OCI-LY7 (cell line): Measurements from ENCODE around the gene STOX2. TPM values are rescaled to one million over a fixed set of nuclear protein-coding genes. Genes with fewer than 3 reads are reported as not detected.

Experiments used
- BruUV-seq: library from RNA; stranded (reverse); fragments of 400-500 nt; replicated peaks from 2 replicates; lab custom pipeline; 2021; lab: Mats Ljungman, UMichigan
- CTCF ChIA-PET: fragments of 300-600 bp; sonication (Branson Sonifier 250); formaldehyde crosslinking; loops from one replicate; lab custom pipeline; 2022; ENCODE audit warnings: antibody characterized with exemption; ENCODE audit not compliant: unreplicated experiment; lab: Charles Lee
- POLR2A ChIA-PET: fragments of 300-600 bp; sonication (Branson Sonifier 250); formaldehyde crosslinking; loops from one replicate; lab custom pipeline; 2022; ENCODE audit warnings: antibody characterized with exemption; lab: Charles Lee
- DNase-seq: peaks from one replicate; pipeline ENCODE4 v3.0.0-alpha.2; 2015; ENCODE audit warnings: low spot score
- H2AFZ ChIP-seq: fragments of 200-600 bp; sonication (generic), shearing (Covaris generic); 2 replicates; pipeline ENCODE4 v1.6.1; 2014; ENCODE audit warnings: mild to moderate bottlenecking, antibody characterized with exemption, low read length, moderate library complexity
- H3K27ac ChIP-seq: fragments of 200-600 bp; sonication (generic); 2 replicates; pipeline ENCODE4 v1.5.1; 2014; ENCODE audit warnings: mixed run types, low read depth, mild to moderate bottlenecking, moderate library complexity, low read length, inconsistent platforms; ENCODE audit not compliant: poor library complexity, severe bottlenecking
- H3K36me3 ChIP-seq: fragments of 200-600 bp; sonication (generic); 2 replicates; pipeline ENCODE4 v1.6.1; 2014; ENCODE audit warnings: mild to moderate bottlenecking, antibody characterized with exemption, low read length, moderate library complexity, mixed read lengths; ENCODE audit not compliant: insufficient read depth
- H3K4me1 ChIP-seq: fragments of 200-600 bp; sonication (generic); 2 replicates; pipeline ENCODE4 v1.5.1; 2014; ENCODE audit warnings: mild to moderate bottlenecking, low read length; ENCODE audit not compliant: insufficient read depth, poor library complexity, severe bottlenecking
- H3K4me2 ChIP-seq: fragments of 200-600 bp; sonication (generic); 2 replicates; pipeline ENCODE4 v1.6.1; 2014; ENCODE audit warnings: mild to moderate bottlenecking, low read length
- H3K4me3 ChIP-seq: fragments of 200-600 bp; sonication (generic); 2 replicates; pipeline ENCODE4 v1.5.1; 2014; ENCODE audit warnings: mild to moderate bottlenecking, low read depth, low read length; ENCODE audit not compliant: poor library complexity, severe bottlenecking
- H3K79me2 ChIP-seq: fragments of 200-600 bp; sonication (generic); 2 replicates; pipeline ENCODE4 v1.6.1; 2016; ENCODE audit warnings: low read depth, mild to moderate bottlenecking, low read length, moderate library complexity, mixed read lengths; ENCODE audit not compliant: insufficient read depth
- H3K9me2 ChIP-seq: fragments of 200-600 bp; sonication (generic); 2 replicates; pipeline ENCODE4 v1.6.1; 2016; ENCODE audit warnings: mild to moderate bottlenecking, low read length, mixed read lengths; ENCODE audit not compliant: insufficient read depth
- H3K9me3 ChIP-seq: fragments of 200-600 bp; sonication (generic); 2 replicates; pipeline ENCODE4 v1.6.1; 2014; ENCODE audit warnings: mild to moderate bottlenecking, mixed run types, low read length, mixed read lengths
- H4K20me1 ChIP-seq: fragments of 200-600 bp; sonication (generic); 2 replicates; pipeline ENCODE4 v1.6.1; 2014; ENCODE audit warnings: mild to moderate bottlenecking, antibody characterized with exemption, low read length, moderate library complexity, mixed read lengths; ENCODE audit not compliant: insufficient read depth
- CTCF ChIP-seq: fragments of 200-600 bp; sonication (generic); conservative IDR thresholded peaks from 2 replicates; pipeline ENCODE4 v1.5.1; 2014; ENCODE audit warnings: mild to moderate bottlenecking, antibody characterized with exemption, low read length, moderate library complexity, mixed read lengths
- EZH2phosphoT487 ChIP-seq: fragments of 200-600 bp; sonication (generic); IDR thresholded peaks from 2 replicates; pipeline ENCODE4 v1.6.1; 2018; ENCODE audit warnings: low read depth, borderline replicate concordance, mild to moderate bottlenecking, mixed run types, antibody characterized with exemption, low read length, moderate library complexity, mixed read lengths
- intact Hi-C: fragments of 100-400 bp; cut with micrococcal nuclease; formaldehyde crosslinking; loops from one replicate; pipeline ENCODE4 v1.10.0; 2022; ENCODE audit not compliant: unreplicated experiment
- total RNA-seq, 2 experiments: library from RNA; depleted of rRNA in 1 of 2; stranded (reverse); fragments of >200 nt in 1 of 2; shearing (Covaris generic) in 1 of 2; gene quantifications; 2 replicates each; pipeline ENCODE4 v1.2.3, GENCODE V29; 2014 to 2022

STOX2 gene
- total RNA-seq, 2 experiments from 2014 or later: 0.38 TPM; not detected in 1

- no peak overlapping the region for H2AFZ ChIP-seq
- H3K4me2 ChIP-seq: no peak overlapping the region
- ChIA-PET POLR2A (no interaction called here), CTCF (no interaction called here)
- H3K4me3 ChIP-seq: no peak overlapping the region
- no peak overlapping the region for H3K27ac ChIP-seq
- TF ChIP-seq EZH2phosphoT487 (no peak), CTCF (no peak)
- no peak for DNase-seq
- H3K9me2 ChIP-seq: no peaks in the 10 kb centered on the region
- no TSS peak for BruUV-seq
- H4K20me1 ChIP-seq: no peaks in the 10 kb centered on the region
- H3K9me3 ChIP-seq: no peaks in the 10 kb centered on the region
- intact Hi-C loops: no loop called here
- no peaks in the 10 kb centered on the region for H3K79me2 ChIP-seq
- no peaks in the 10 kb centered on the region for H3K36me3 ChIP-seq
- H3K4me1 ChIP-seq: no peaks in the 10 kb centered on the region
Measured at GRCh38 chr4:184032091-184032490, 127.0 kb downstream of the STOX2 start.

DNA sequence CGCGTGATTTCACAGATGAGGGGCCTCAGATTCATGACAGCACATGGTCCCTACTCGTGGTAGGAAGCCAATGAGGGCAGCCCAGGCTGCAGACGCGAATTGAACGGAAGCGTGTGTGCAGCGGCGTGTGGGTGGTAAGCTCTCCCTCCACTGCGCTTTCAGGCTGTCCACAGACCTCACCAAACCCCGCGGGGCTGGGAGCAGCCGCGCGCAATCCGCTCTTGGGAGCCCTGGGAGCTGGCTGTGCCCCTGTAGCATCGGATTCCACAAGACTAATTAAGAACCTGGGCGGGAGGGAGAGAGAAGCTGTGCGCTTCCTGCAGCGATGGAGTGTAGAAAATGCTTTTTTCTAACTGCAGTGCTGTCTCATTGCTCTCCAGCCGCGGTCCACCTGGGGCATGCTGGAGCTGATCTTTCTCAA, 134.9 kb downstream of the STOX2 start:
- no peak overlapping the region for H3K4me3 ChIP-seq
- TF ChIP-seq EZH2phosphoT487 (no peak), CTCF (no peak)
- intact Hi-C loops: no loop called here
- no TSS peak for BruUV-seq
- no peaks in the 10 kb centered on the region for H3K9me3 ChIP-seq
- ChIA-PET CTCF (no interaction called here), POLR2A (no interaction called here)
- H3K79me2 ChIP-seq: no peaks in the 10 kb centered on the region
- H3K9me2 ChIP-seq: no peaks in the 10 kb centered on the region
- no peak overlapping the region for H3K27ac ChIP-seq
- no peak overlapping the region for H3K4me2 ChIP-seq
- H2AFZ ChIP-seq: no peak overlapping the region
- no peak for DNase-seq
- H3K4me1 ChIP-seq: no peaks in the 10 kb centered on the region
- H3K36me3 ChIP-seq: no peaks in the 10 kb centered on the region
- no peaks in the 10 kb centered on the region for H4K20me1 ChIP-seq

- no peaks in the 10 kb centered on the region for H3K9me2 ChIP-seq
- H3K9me3 ChIP-seq: no peaks in the 10 kb centered on the region
- no peaks in the 10 kb centered on the region for H3K4me1 ChIP-seq
- H3K4me2 ChIP-seq: no peak overlapping the region
- CTCF ChIA-PET: no interaction called here
- no peak overlapping the region for H3K4me3 ChIP-seq
- no peaks in the 10 kb centered on the region for H3K79me2 ChIP-seq
- H3K27ac ChIP-seq: no peak overlapping the region
- no peak overlapping the region for H2AFZ ChIP-seq
- H3K36me3 ChIP-seq: no peaks in the 10 kb centered on the region
- DNase-seq: no peak
- TF ChIP-seq EZH2phosphoT487 (no peak), CTCF (no peak)
- no peaks in the 10 kb centered on the region for H4K20me1 ChIP-seq
- POLR2A ChIA-PET: interaction anchor here (0.6 kb wide), 1 partner anchor 80 kb away, joined by 3 read pairs; no protein-coding TSS in a partner anchor
- no TSS peak for BruUV-seq
- intact Hi-C loops: no loop called here
Measured at GRCh38 chr4:184041156-184041555, 136.0 kb downstream of the STOX2 start.
